IMR-90 (cell line): ENCODE results near the gene KIF5C. TPM values are rescaled to one million over a fixed set of nuclear protein-coding genes. Genes with fewer than 3 reads are reported as not detected.
A peak's percentile ranks its signal among the peaks of the same experiment; 100 is the strongest.

ENCODE experiments used
- ATAC-seq: fragments of 200-7000 bp; cut with Tn5 transposase; 2 replicates; pipeline ENCODE4 v1.9.1; 2020; ENCODE audit warnings: low read depth, mild to moderate bottlenecking, moderate library complexity
- BruUV-seq: library from RNA; stranded (reverse); fragments of 400-500 nt; replicated peaks from 2 replicates; lab custom pipeline; 2021; lab: Mats Ljungman, UMichigan
- CTCF ChIA-PET: fragments of 300-600 bp; formaldehyde crosslinking; extraction: SDS; loops from one replicate; lab custom pipeline; 2021; ENCODE audit warnings: antibody characterized with exemption; lab: Yijun Ruan, JAX
- POLR2A ChIA-PET: fragments of 300-600 bp; sonication (Branson Sonifier 250); formaldehyde crosslinking; loops from one replicate; lab custom pipeline; 2022; ENCODE audit warnings: antibody characterized with exemption; ENCODE audit not compliant: unreplicated experiment; lab: Charles Lee
- DNase-seq: peaks from one replicate; pipeline ENCODE4 v3.0.0; 2013
- H2AFZ ChIP-seq: replicated peaks from 2 replicates; pipeline ENCODE3; 2013; ENCODE audit warnings: low read length, mild to moderate bottlenecking; ENCODE audit not compliant: poor library complexity
- H2AK5ac ChIP-seq: 2 replicates; pipeline ENCODE4 v1.6.1; 2013; ENCODE audit warnings: low read depth, low read length, inconsistent platforms
- H2AK9ac ChIP-seq: replicated peaks from 2 replicates; pipeline ENCODE3; 2013; ENCODE audit warnings: mild to moderate bottlenecking, low read depth, low read length, moderate library complexity; ENCODE audit not compliant: poor library complexity
- H2BK120ac ChIP-seq: 2 replicates; pipeline ENCODE4 v1.6.1; 2013; ENCODE audit warnings: low read depth, low read length, inconsistent platforms
- H2BK15ac ChIP-seq: 3 replicates; pipeline ENCODE4 v1.6.1; 2013; ENCODE audit warnings: low read depth, low read length, inconsistent platforms
- H2BK20ac ChIP-seq: 2 replicates; pipeline ENCODE4 v1.6.1; 2013; ENCODE audit warnings: low read depth, mild to moderate bottlenecking, inconsistent platforms, low read length, moderate library complexity
- H2BK5ac ChIP-seq: 2 replicates; pipeline ENCODE4 v1.6.1; 2013; ENCODE audit warnings: mild to moderate bottlenecking, low read depth, low read length, inconsistent platforms; ENCODE audit not compliant: poor library complexity, severe bottlenecking
- H3K14ac ChIP-seq: replicated peaks from 2 replicates; pipeline ENCODE4 v1.6.1; 2013; ENCODE audit warnings: low read depth, low read length, inconsistent platforms
- H3K18ac ChIP-seq: 2 replicates; pipeline ENCODE4 v1.6.1; 2013; ENCODE audit warnings: low read depth, low read length, control low read depth
- H3K23ac ChIP-seq: 2 replicates; pipeline ENCODE4 v1.6.1; 2013; ENCODE audit warnings: low read depth, low read length, inconsistent platforms
- H3K27ac ChIP-seq: 2 replicates; pipeline ENCODE4 v1.5.1; 2013; ENCODE audit warnings: mild to moderate bottlenecking, control low read depth, low read length; ENCODE audit not compliant: insufficient read depth
- H3K27me3 ChIP-seq: 2 replicates; pipeline ENCODE4 v1.6.1; 2013; ENCODE audit warnings: low read length; ENCODE audit not compliant: control insufficient read depth, insufficient read depth
- H3K36me3 ChIP-seq: 2 replicates; pipeline ENCODE4 v1.6.1; 2013; ENCODE audit warnings: low read length, mixed read lengths; ENCODE audit not compliant: control insufficient read depth, insufficient read depth
- H3K4ac ChIP-seq: 2 replicates; pipeline ENCODE4 v1.6.1; 2013; ENCODE audit warnings: low read depth, low read length, inconsistent platforms
- H3K4me1 ChIP-seq: 2 replicates; pipeline ENCODE4 v1.6.1; 2013; ENCODE audit warnings: low read length, mixed read lengths; ENCODE audit not compliant: control insufficient read depth, insufficient read depth
- H3K4me2 ChIP-seq: 2 replicates; pipeline ENCODE4 v1.6.1; 2013; ENCODE audit warnings: low read depth, mild to moderate bottlenecking, control low read depth, low read length, moderate library complexity
- H3K4me3 ChIP-seq: 2 replicates; pipeline ENCODE4 v1.5.1; 2013; ENCODE audit warnings: low read depth, mild to moderate bottlenecking, control low read depth, low read length, moderate library complexity; ENCODE audit not compliant: insufficient read depth
- H3K56ac ChIP-seq: 2 replicates; pipeline ENCODE4 v1.6.1; 2013; ENCODE audit warnings: low read length, inconsistent platforms; ENCODE audit not compliant: insufficient read depth; ENCODE audit errors: extremely low read depth
- H3K79me1 ChIP-seq, 2 experiments: 2 replicates each; pipeline ENCODE4 v1.6.1; 2013; ENCODE audit warnings: low read length in 2 of 2, inconsistent platforms in 1 of 2, low read depth in 1 of 2
- H3K9ac ChIP-seq: 2 replicates; pipeline ENCODE4 v1.6.1; 2013; ENCODE audit warnings: low read depth, low read length, control low read depth
- H3K9me1 ChIP-seq: 2 replicates; pipeline ENCODE4 v1.6.1; 2013; ENCODE audit warnings: low read length, inconsistent platforms; ENCODE audit not compliant: insufficient read depth
- H3K9me3 ChIP-seq: 2 replicates; pipeline ENCODE4 v1.6.1; 2013; ENCODE audit warnings: low read length; ENCODE audit not compliant: control insufficient read depth, insufficient read depth
- H4K20me1 ChIP-seq: 2 replicates; pipeline ENCODE4 v1.6.1; 2013; ENCODE audit warnings: low read length, inconsistent platforms; ENCODE audit not compliant: insufficient read depth
- H4K5ac ChIP-seq: 2 replicates; pipeline ENCODE4 v1.6.1; 2013; ENCODE audit warnings: mild to moderate bottlenecking, low read depth, low read length, control low read depth
- H4K8ac ChIP-seq, 2 experiments: 2 replicates each; pipeline ENCODE4 v1.6.1; 2013; ENCODE audit warnings: low read depth in 2 of 2, low read length in 2 of 2, control low read depth in 1 of 2, inconsistent platforms in 1 of 2
- H4K91ac ChIP-seq: 2 replicates; pipeline ENCODE4 v1.6.1; 2013; ENCODE audit warnings: low read depth, low read length, inconsistent platforms; ENCODE audit not compliant: insufficient read depth
- MAFK ChIP-seq: IDR thresholded peaks from 2 replicates; pipeline ENCODE4 v1.6.1; 2012; ENCODE audit warnings: low read depth, low read length, improper control_type of control experiment
- MAZ ChIP-seq: IDR thresholded peaks from 2 replicates; pipeline ENCODE4 v1.6.1; 2012; ENCODE audit warnings: low read depth, mild to moderate bottlenecking, low read length, improper control_type of control experiment, moderate library complexity, borderline replicate concordance
- WGBS, 2 experiments: methylation state at CpG; one replicate each; pipeline versions ENCODE4 v1.1.5 to v1.1.7; 2013; ENCODE audit warnings: missing lambda C conversion rate in 2 of 2; ENCODE audit not compliant: insufficient read length in 1 of 2; ENCODE audit errors: extremely low coverage in 2 of 2; 5-methylcytosine and 5-hydroxymethylcytosine counted together
- dilution Hi-C: fragments of 300-500 bp; cut with HindIII; formaldehyde crosslinking; loops from one replicate; pipeline ENCODE4 v1.14.3; 2018; ENCODE audit warnings: low sequenced_read_pairs; ENCODE audit not compliant: unreplicated experiment
- in situ Hi-C: fragments of 300-500 bp; cut with MboI; formaldehyde crosslinking; loops from 3 replicates; pipeline ENCODE4 v1.14.3; 2019; ENCODE audit warnings: low sequenced_read_pairs, inconsistent platforms, mixed read lengths
- intact Hi-C: fragments of 100-400 bp; cut with micrococcal nuclease; formaldehyde crosslinking; loops from 2 replicates; pipeline ENCODE4 v1.10.0; 2022
- polyA plus RNA-seq, 3 experiments: library from polyadenylated mRNA; depleted of rRNA; stranded (reverse); fragments of >200 nt; gene quantifications; 2 replicates each; pipeline ENCODE4 v1.2.3, GENCODE V29; 2012; ENCODE audit warnings: low replicate concordance in 1 of 3
- total RNA-seq: library from RNA; depleted of rRNA; stranded (reverse); fragments of >200 nt; gene quantifications from 2 replicates; pipeline ENCODE4 v1.2.3, GENCODE V29; 2012
- TF ChIP-seq, protein P1 (sequence below): conservative IDR thresholded peaks from 2 replicates; pipeline ENCODE4 v1.5.1; 2012; ENCODE audit warnings: mild to moderate bottlenecking, low read depth, low read length, improper control_type of control experiment

KIF5C gene
- total and polyA plus RNA-seq, 2 of the 4 experiments (the other 2 are of a cell fraction) = 0.10 to 0.18 TPM

DNA sequence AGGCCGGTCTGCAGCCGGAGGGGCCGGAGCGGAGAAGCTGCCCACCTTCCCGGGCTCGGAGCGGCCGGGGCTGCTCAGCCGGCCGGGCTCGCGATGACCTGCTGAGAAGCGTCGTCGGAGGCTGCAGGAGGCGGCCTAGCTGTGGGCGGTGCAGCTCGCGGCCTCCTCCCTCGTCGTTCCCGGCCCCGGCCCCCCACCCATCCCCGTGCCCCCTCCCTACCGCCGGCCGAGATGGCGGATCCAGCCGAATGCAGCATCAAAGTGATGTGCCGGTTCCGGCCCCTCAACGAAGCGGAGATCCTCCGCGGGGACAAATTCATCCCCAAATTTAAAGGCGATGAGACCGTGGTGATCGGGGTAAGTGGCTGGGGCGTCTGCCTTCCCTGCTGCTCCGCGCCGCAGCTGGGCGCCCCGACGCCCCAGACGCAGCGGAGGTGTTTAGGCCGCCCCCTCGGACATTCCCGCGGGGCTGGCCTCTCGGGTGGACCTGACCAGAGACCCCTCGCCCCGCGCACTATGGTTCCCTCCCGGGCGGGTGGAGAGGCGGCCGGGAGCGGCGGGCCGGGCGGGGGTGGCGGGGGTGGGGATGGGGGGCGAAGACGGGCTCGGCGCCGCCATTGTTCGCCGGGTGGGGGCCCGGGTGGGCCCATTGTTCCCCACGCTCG is 492 bp downstream of the KIF5C start:
- ATAC-seq = peak; percentile 53
- no peaks in the 10 kb centered on the region; the same call in 1 of the 2 replicates for H3K9me3 ChIP-seq
- ChIA-PET CTCF (no interaction called here), POLR2A (no interaction called here)
- H4K20me1 ChIP-seq = no peaks in the 10 kb centered on the region
- no peak overlapping the region for H2BK120ac ChIP-seq
- H2BK15ac ChIP-seq = no peak overlapping the region
- no peak for DNase-seq
- peak overlapping the region; percentile 28 for H2AK9ac ChIP-seq
- H4K91ac ChIP-seq = no peak overlapping the region
- no peak overlapping the region for H2BK5ac ChIP-seq
- H3K4me2 ChIP-seq = no peak overlapping the region; the same call in 1 of the 2 replicates
- no peak overlapping the region for H2AK5ac ChIP-seq
- no peaks in the 10 kb centered on the region for H3K36me3 ChIP-seq
- peaks cover 26% of the 10 kb centered on the region for H3K27me3 ChIP-seq
- no peak overlapping the region for H3K9ac ChIP-seq
- no peak overlapping the region for H2BK20ac ChIP-seq
- intact Hi-C loops = loop anchor here (5.0 kb wide), 1 partner anchor 228 kb away; no protein-coding TSS in a partner anchor
- no peak overlapping the region for H3K56ac ChIP-seq
- in situ Hi-C loops = no loop called here
- no peaks in the 10 kb centered on the region for H3K79me1 ChIP-seq
- H3K27ac ChIP-seq = no peak overlapping the region
- H3K23ac ChIP-seq = no peak overlapping the region
- H4K8ac ChIP-seq = no peak overlapping the region
- WGBS, 2 experiments = 2% methylated on average over 8 of the region's 74 CpGs; no CpG with 5 or more reads in 1 of the 2 experiments
- no TSS peak for BruUV-seq
- TF ChIP-seq, protein P1, sequence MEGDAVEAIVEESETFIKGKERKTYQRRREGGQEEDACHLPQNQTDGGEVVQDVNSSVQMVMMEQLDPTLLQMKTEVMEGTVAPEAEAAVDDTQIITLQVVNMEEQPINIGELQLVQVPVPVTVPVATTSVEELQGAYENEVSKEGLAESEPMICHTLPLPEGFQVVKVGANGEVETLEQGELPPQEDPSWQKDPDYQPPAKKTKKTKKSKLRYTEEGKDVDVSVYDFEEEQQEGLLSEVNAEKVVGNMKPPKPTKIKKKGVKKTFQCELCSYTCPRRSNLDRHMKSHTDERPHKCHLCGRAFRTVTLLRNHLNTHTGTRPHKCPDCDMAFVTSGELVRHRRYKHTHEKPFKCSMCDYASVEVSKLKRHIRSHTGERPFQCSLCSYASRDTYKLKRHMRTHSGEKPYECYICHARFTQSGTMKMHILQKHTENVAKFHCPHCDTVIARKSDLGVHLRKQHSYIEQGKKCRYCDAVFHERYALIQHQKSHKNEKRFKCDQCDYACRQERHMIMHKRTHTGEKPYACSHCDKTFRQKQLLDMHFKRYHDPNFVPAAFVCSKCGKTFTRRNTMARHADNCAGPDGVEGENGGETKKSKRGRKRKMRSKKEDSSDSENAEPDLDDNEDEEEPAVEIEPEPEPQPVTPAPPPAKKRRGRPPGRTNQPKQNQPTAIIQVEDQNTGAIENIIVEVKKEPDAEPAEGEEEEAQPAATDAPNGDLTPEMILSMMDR = no peak
- TF ChIP-seq MAZ (no peak), MAFK (no peak)
- H3K18ac ChIP-seq = no peak overlapping the region
- peak overlapping the region; percentile 51 for H2AFZ ChIP-seq
- dilution Hi-C loops = no loop called here
- H4K5ac ChIP-seq = no peak overlapping the region
- no peak overlapping the region for H3K4me3 ChIP-seq
- H3K14ac ChIP-seq = no peak overlapping the region
- no peaks in the 10 kb centered on the region for H3K4me1 ChIP-seq
- H3K9me1 ChIP-seq = no peaks in the 10 kb centered on the region
- H3K4ac ChIP-seq = no peak overlapping the region
